Right lobe of liver (tissue), 6 donors: Measurements from ENCODE around the gene CCDC102A. TPM values are rescaled to one million over a fixed set of nuclear protein-coding genes. Genes with fewer than 3 reads are reported as not detected.

Source experiments
- ATAC-seq, 4 donors: fragments of 200-7000 bp; cut with Tn5 transposase; one replicate each; pipeline ENCODE4 v1.9.1; 2020; ENCODE audit warnings: mild to moderate bottlenecking in 4 of 4, moderate library complexity in 4 of 4
- DNase-seq, 3 donors: peaks; one replicate each; pipeline ENCODE4 v3.0.0-alpha.2; 2020
- H3K27ac ChIP-seq, 3 donors: fragments of 200-600 bp; one replicate each; pipeline ENCODE4 v1.8.0; 2022
- H3K27me3 ChIP-seq, 2 donors: fragments of 200-600 bp; one replicate each; pipeline ENCODE4 v1.8.0; 2022
- H3K36me3 ChIP-seq, 4 donors: fragments of 200-600 bp; sonication (generic) in 1 of 4; one replicate each; pipeline versions ENCODE4 v1.5.1 to v1.8.0; 2017 to 2022; ENCODE audit warnings: control low read depth in 1 of 4
- H3K4me1 ChIP-seq, 4 donors: fragments of 200-600 bp; sonication (generic) in 1 of 4; one replicate each; pipeline versions ENCODE4 v1.5.1 to v1.8.0; 2017 to 2022; ENCODE audit warnings: control low read depth in 1 of 4
- H3K4me3 ChIP-seq, 3 donors: fragments of 200-600 bp; one replicate each; pipeline ENCODE4 v1.8.0; 2022
- H3K9me3 ChIP-seq, 4 donors: fragments of 200-600 bp; sonication (generic) in 1 of 4; one replicate each; pipeline versions ENCODE4 v1.5.1 to v1.8.0; 2017 to 2022; ENCODE audit warnings: control low read depth in 1 of 4
- POLR2A ChIP-seq: fragments of 450-650 bp; IDR thresholded peaks from one replicate; pipeline ENCODE4 v1.6.1; 2017; ENCODE audit warnings: antibody characterized with exemption, mild to moderate bottlenecking
- WGBS: methylation state at CpG from one replicate; pipeline ENCODE4 v1.1.6; 2018; ENCODE audit warnings: low coverage, low lambda C conversion rate; ENCODE audit not compliant: insufficient coverage; ENCODE audit errors: missing lambda C conversion rate; 5-methylcytosine and 5-hydroxymethylcytosine counted together
- intact Hi-C, 2 donors: fragments of 100-400 bp; cut with DNase I; formaldehyde crosslinking; loops; one replicate each; pipeline versions ENCODE4 v1.11.2 to v1.14.1; 2022
- total RNA-seq, 6 experiments: library from RNA; depleted of rRNA in 2 of 6; stranded (reverse); fragments of >200 nt in 2 of 6; fragmentation: NEBNext Ultra II Directional in 3 of 6; extraction: Animal tissue kit (Norgen Biotek cat#: 25700) in 3 of 6; gene quantifications; one replicate each; pipeline versions ENCODE4 v1.1.0 to v1.2.4, GENCODE V29; 2016 to 2023
- TF ChIP-seq, protein P1 (sequence below), 4 donors: fragments of 200-600 bp in 3 of 4; fragments of 450-650 bp in 1 of 4; IDR thresholded peaks; one replicate each; pipeline versions ENCODE4 v1.5.1 to v1.8.0; 2016 to 2022; ENCODE audit warnings: antibody characterized with exemption in 4 of 4, mild to moderate bottlenecking in 2 of 4
- donor health status: DM: no; HTN: yes; CAD: no.
- donor health status: DM: no; HTN: no; CAD: no.
- donor health status: DM: no; HTN: no; CAD: no.
- donor health status: DM: no; HTN: yes; CAD: no.
- donor health status: DM: no; HTN: yes; CAD: no.

The CCDC102A gene
- total RNA-seq, 6 experiments from 2014 or later: 0.97 to 1.9 (median 1.2) TPM

DNA sequence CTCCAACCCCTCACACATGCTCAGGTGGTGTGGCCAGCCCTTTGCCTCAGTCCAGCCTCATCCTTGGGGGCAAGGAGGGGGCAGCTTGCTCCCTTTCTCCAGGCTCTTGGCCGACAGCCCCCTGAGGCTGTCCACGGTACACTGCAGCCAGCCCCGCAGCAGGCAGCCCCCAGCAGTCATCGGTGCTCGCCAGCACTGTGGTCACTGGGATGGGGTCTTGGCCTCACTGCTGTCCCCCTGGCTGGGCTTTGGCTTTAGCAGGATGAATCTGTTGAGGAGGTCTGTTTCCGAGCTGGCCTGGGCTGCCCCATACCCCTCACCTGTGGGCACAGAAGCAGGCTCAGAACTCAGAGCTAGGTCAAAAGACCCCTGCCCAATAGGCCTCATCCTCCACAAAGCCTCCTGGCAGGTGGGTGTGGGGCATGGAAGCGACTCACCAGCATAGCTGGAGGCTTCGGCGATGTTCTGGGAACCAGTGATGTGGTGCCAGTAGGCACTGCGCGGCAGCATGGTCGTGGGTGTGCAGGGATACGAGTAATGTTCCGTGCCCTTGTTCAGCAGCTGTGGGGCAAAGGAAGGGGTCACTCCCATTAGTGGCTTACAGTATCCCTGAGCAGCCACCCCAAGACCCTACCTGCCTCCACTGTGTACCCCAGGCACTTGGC, 63.1 kb downstream of the CCDC102A start:
- Histone ChIP-seq H3K4me3 (no peak overlapping the region), H3K36me3 (peaks cover 0 to 48% (median 26%) of the 10 kb centered on the region in 4 donors), H3K27me3 (no peaks in the 10 kb centered on the region), H3K9me3 (no peaks in the 10 kb centered on the region), H3K27ac (peak overlapping the region in 2 of 3 donors; percentile 53 to 84), H3K4me1 (peaks cover 0 to 59% (median 22%) of the 10 kb centered on the region in 4 donors)
- intact Hi-C loops: no loop called here
- TF ChIP-seq, protein P1, sequence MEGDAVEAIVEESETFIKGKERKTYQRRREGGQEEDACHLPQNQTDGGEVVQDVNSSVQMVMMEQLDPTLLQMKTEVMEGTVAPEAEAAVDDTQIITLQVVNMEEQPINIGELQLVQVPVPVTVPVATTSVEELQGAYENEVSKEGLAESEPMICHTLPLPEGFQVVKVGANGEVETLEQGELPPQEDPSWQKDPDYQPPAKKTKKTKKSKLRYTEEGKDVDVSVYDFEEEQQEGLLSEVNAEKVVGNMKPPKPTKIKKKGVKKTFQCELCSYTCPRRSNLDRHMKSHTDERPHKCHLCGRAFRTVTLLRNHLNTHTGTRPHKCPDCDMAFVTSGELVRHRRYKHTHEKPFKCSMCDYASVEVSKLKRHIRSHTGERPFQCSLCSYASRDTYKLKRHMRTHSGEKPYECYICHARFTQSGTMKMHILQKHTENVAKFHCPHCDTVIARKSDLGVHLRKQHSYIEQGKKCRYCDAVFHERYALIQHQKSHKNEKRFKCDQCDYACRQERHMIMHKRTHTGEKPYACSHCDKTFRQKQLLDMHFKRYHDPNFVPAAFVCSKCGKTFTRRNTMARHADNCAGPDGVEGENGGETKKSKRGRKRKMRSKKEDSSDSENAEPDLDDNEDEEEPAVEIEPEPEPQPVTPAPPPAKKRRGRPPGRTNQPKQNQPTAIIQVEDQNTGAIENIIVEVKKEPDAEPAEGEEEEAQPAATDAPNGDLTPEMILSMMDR (IDR thresholded peaks at IDR 0.05): no peak
- TF ChIP-seq POLR2A: no peak
- no peak for DNase-seq
- 83% methylated on average over 1 of the region's 14 CpGs for WGBS
- ATAC-seq: no peak

DNA sequence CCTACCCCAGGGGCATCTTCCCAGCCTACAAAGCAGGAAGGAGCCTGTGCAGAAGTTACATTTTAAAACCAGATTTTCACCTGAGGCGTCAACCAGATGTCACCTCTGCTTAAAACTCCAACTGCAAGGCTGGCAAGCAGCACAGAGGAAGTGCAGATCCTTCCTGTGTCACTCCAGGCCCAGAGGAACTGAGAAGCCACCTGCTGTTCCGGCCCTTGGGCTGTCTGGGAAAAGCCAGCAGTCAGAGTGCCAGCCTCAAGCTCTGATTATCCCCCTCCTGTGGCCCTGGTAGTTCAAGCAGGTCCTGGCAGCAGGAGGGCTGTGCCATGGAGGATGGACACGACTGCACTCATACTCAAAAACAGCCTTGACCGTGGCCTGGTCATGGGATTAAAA, 63.7 kb downstream of the CCDC102A start:
- no peaks in the 10 kb centered on the region for H3K27me3 ChIP-seq
- ATAC-seq (peak in 2 of 4 donors; percentile 1 to 2), DNase-seq (no peak)
- H3K4me1 ChIP-seq: peaks cover 0 to 53% (median 21%) of the 10 kb centered on the region in 4 donors
- intact Hi-C loops: no loop called here
- peaks cover 0 to 52% (median 30%) of the 10 kb centered on the region in 4 donors for H3K36me3 ChIP-seq
- TF ChIP-seq POLR2A: no peak
- TF ChIP-seq, protein P1 (IDR thresholded peaks at IDR 0.05): no peak
- no peak overlapping the region for H3K4me3 ChIP-seq
- H3K9me3 ChIP-seq: no peaks in the 10 kb centered on the region
- 31% methylated on average over 2 of the region's 4 CpGs for WGBS
- peak overlapping the region; percentile 48 to 84 (median 53) for H3K27ac ChIP-seq

DNA sequence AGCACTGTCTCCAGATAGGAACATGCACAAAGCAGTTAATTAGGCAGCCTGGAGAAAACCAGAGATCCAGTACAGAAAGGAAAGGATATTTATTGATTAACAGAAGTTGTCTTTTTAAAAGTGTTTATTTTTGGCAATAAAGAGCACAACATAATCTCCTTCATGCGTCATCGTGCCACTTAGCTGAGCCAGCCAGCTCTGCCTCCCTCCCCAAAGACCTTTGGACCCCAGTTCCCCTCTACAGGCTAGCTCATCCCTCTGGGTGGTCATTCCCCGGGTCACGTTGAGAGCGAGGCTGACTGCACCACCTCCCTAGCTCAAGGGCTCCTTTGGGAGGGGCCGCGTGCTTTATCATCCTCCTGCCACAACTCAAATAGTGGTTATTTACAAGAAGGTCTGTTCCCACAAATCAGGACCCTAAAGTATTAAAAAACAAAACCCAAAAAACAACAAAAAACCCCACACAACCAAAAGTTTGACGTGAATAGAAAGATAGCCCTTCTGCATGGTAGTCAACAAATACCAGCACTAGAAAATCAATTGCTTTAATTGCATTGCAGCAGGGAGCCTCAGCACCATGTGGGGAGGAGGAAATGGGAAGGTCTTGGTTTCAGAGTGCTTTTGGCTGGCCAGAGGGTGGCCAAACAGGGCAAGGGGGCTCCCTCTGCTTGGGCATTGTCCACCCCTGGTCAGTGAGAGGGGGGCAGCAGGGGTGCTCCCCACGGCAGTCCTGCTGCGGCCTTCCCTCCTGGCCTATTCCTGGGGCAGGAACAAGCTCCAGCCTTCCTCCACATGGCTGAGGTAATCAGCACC, 64.3 kb downstream of the CCDC102A start:
- DNase-seq (peak; percentile 84 to 89 (median 89)), ATAC-seq (peak; percentile 83 to 90 (median 85))
- Histone ChIP-seq H3K27ac (peak overlapping the region; percentile 48 to 84 (median 53)), H3K27me3 (no peaks in the 10 kb centered on the region), H3K4me1 (peaks cover 0 to 47% (median 21%) of the 10 kb centered on the region in 4 donors), H3K4me3 (no peak overlapping the region), H3K36me3 (peaks cover 0 to 53% (median 32%) of the 10 kb centered on the region in 4 donors), H3K9me3 (no peaks in the 10 kb centered on the region)
- 12% methylated on average over 8 of the region's 10 CpGs for WGBS
- TF ChIP-seq, protein P1 (IDR thresholded peaks at IDR 0.05): no peak
- TF ChIP-seq POLR2A: no peak
- intact Hi-C loops: no loop called here

DNA sequence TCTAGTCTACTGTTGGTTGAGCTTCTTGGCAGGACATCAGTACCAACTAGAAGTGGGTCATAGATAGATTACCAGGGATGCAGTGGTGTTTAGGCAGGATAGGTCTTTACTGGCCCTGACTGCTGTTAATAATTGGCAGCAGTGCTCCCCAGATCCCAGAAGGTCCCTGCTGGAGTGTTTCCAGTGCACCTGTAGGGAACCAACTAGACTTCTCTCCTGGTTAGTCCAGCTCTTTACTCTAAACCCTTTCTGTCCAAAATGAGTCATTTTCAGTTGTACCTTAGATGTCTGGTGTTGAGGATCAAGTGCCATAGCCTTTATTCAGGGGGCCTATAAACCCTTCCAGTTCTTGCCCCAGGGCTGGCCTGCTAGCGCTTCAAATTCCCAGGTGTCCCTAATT, 65.2 kb downstream of the CCDC102A start:
- peaks cover 0 to 56% (median 33%) of the 10 kb centered on the region in 4 donors for H3K36me3 ChIP-seq
- TF ChIP-seq, protein P1 (IDR thresholded peaks at IDR 0.05): no peak
- no peak for TF ChIP-seq POLR2A
- 50% methylated on average over 1 of the region's 1 CpG for WGBS
- peak; percentile 24 to 59 (median 43) for ATAC-seq
- H3K27me3 ChIP-seq: no peaks in the 10 kb centered on the region
- H3K4me3 ChIP-seq: no peak overlapping the region
- intact Hi-C loops: no loop called here
- peak overlapping the region; percentile 48 to 84 (median 53) for H3K27ac ChIP-seq
- no peak for DNase-seq
- no peaks in the 10 kb centered on the region for H3K9me3 ChIP-seq
- peaks cover 0 to 38% (median 21%) of the 10 kb centered on the region in 4 donors for H3K4me1 ChIP-seq
